Activated T-cell treated with anti-CD3 and anti-CD28 coated beads, Interleukin-2, amount 50 U/mL, for 24 hours (primary cell): Measurements from ENCODE around the gene LAS1L.
"Not testable (repeated sequence)": the region's sequence is repeated elsewhere in the genome, so short reads cannot be mapped to it uniquely, and the experiment has no call there.

Experiments used
- DNase-seq: peaks from one replicate; pipeline ENCODE4 v3.0.0-alpha.2; 2020
- H3K27ac Mint-ChIP-seq: 2 replicates; pipeline ENCODE4 v1.8.0; 2020; ENCODE audit warnings: mild to moderate bottlenecking, mixed read lengths
- H3K27me3 Mint-ChIP-seq: 2 replicates; pipeline ENCODE4 v1.8.0; 2020; ENCODE audit warnings: mixed read lengths
- H3K36me3 Mint-ChIP-seq: 2 replicates; pipeline ENCODE4 v1.8.0; 2020; ENCODE audit warnings: low read depth, mixed read lengths
- H3K4me1 Mint-ChIP-seq: 2 replicates; pipeline ENCODE4 v1.8.0; 2020; ENCODE audit warnings: low read depth, mixed read lengths
- H3K4me3 Mint-ChIP-seq: 2 replicates; pipeline ENCODE4 v1.8.0; 2020; ENCODE audit warnings: mild to moderate bottlenecking, moderate library complexity, mixed read lengths
- H3K9me3 Mint-ChIP-seq: 2 replicates; pipeline ENCODE4 v1.8.0; 2020; ENCODE audit warnings: mixed read lengths

LAS1L gene

GRCh38 chrX:65488495-65488894, 46.1 kb downstream of the LAS1L start:
- Mint-ChIP-seq H3K4me3 (no peak overlapping the region), H3K9me3 (no peaks in the 10 kb centered on the region), H3K4me1 (no peaks in the 10 kb centered on the region), H3K36me3 (no peaks in the 10 kb centered on the region), H3K27me3 (peaks cover 25% of the 10 kb centered on the region), H3K27ac (no peak overlapping the region)
- DNase-seq = no peak

- peaks cover 42% of the 10 kb centered on the region for H3K27me3 Mint-ChIP-seq
Measured at GRCh38 chrX:65480960-65481359, 53.6 kb downstream of the LAS1L start.

GRCh38 chrX:65479102-65479501, 55.5 kb downstream of the LAS1L start:
- not testable (repeated sequence) for H3K27ac Mint-ChIP-seq, H3K4me3 Mint-ChIP-seq, H3K4me1 Mint-ChIP-seq, DNase-seq
- H3K36me3 Mint-ChIP-seq = peaks cover 15% of the 10 kb centered on the region
- peaks cover 10% of the 10 kb centered on the region for H3K9me3 Mint-ChIP-seq
- H3K27me3 Mint-ChIP-seq = peaks cover 46% of the 10 kb centered on the region

More at GRCh38 chrX:65480960-65481359, 53.6 kb downstream of the LAS1L start:
- no peaks in the 10 kb centered on the region for H3K4me1 Mint-ChIP-seq
- peaks cover 7% of the 10 kb centered on the region for H3K9me3 Mint-ChIP-seq
- no peak overlapping the region for H3K27ac Mint-ChIP-seq
- peaks cover 13% of the 10 kb centered on the region for H3K36me3 Mint-ChIP-seq
- no peak overlapping the region for H3K4me3 Mint-ChIP-seq
- no peak for DNase-seq

GRCh38 chrX:65476564-65476963, 58.0 kb downstream of the LAS1L start:
- Mint-ChIP-seq H3K36me3 (peaks cover 15% of the 10 kb centered on the region), H3K4me3 (no peak overlapping the region), H3K9me3 (peaks cover 10% of the 10 kb centered on the region), H3K4me1 (no peaks in the 10 kb centered on the region), H3K27ac (no peak overlapping the region), H3K27me3 (peaks cover 47% of the 10 kb centered on the region)
- no peak for DNase-seq

GRCh38 chrX:65463550-65463949, 71.0 kb downstream of the LAS1L start:
- Mint-ChIP-seq H3K27ac (no peak overlapping the region), H3K4me3 (no peak overlapping the region), H3K9me3 (peaks cover 2% of the 10 kb centered on the region), H3K27me3 (peaks cover 12% of the 10 kb centered on the region), H3K4me1 (no peaks in the 10 kb centered on the region), H3K36me3 (no peaks in the 10 kb centered on the region)
- DNase-seq = no peak
